ENCODE data around the gene STK17B. TPM values are rescaled to one million over a fixed set of nuclear protein-coding genes. Genes with fewer than 3 reads are reported as not detected.

STK17B gene
- total RNA-seq, 6 experiments from 2014 or later = 26.7 to 39.8 (median 32.5) TPM

- TF ChIP-seq CTCF (IDR thresholded peaks at IDR 0.05) = no peak
- peaks cover 46% of the 10 kb centered on the region for H3K36me3 Mint-ChIP-seq (ENCODE audit: low read depth)
- H3K9me3 Mint-ChIP-seq = no peaks in the 10 kb centered on the region
- no peak overlapping the region for H3K4me3 Mint-ChIP-seq
- DNase-seq = no peak
- H3K27ac Mint-ChIP-seq = no peak overlapping the region
- peaks cover 21% of the 10 kb centered on the region for H3K4me1 Mint-ChIP-seq (ENCODE audit: low read depth)
- H3K27me3 Mint-ChIP-seq (ENCODE audit: insufficient read depth) = peaks cover 2% of the 10 kb centered on the region; the same call in 1 of the 2 replicates
These were observed 22.6 kb downstream of the STK17B start for GRCh38 chr2:196148736-196149135.

- peaks cover 30% of the 10 kb centered on the region for H3K4me1 Mint-ChIP-seq (ENCODE audit: low read depth)
- H3K27ac Mint-ChIP-seq = peak overlapping the region; percentile 38
- H3K27me3 Mint-ChIP-seq (ENCODE audit: insufficient read depth) = no peaks in the 10 kb centered on the region
- TF ChIP-seq CTCF (IDR thresholded peaks at IDR 0.05) = no peak
- peaks cover 42% of the 10 kb centered on the region for H3K36me3 Mint-ChIP-seq (ENCODE audit: low read depth)
- no peak for DNase-seq
- no peaks in the 10 kb centered on the region for H3K9me3 Mint-ChIP-seq
- H3K4me3 Mint-ChIP-seq = no peak overlapping the region
These were observed 26.1 kb downstream of the STK17B start for GRCh38 chr2:196145256-196145655.

- H3K27ac Mint-ChIP-seq = peak overlapping the region; percentile 38
- no peak for TF ChIP-seq CTCF (IDR thresholded peaks at IDR 0.05)
- DNase-seq = no peak
- peaks cover 30% of the 10 kb centered on the region for H3K4me1 Mint-ChIP-seq (ENCODE audit: low read depth)
- H3K27me3 Mint-ChIP-seq (ENCODE audit: insufficient read depth) = no peaks in the 10 kb centered on the region
- H3K9me3 Mint-ChIP-seq = no peaks in the 10 kb centered on the region
- peaks cover 48% of the 10 kb centered on the region for H3K36me3 Mint-ChIP-seq (ENCODE audit: low read depth)
- no peak overlapping the region for H3K4me3 Mint-ChIP-seq
These were observed 26.8 kb downstream of the STK17B start for GRCh38 chr2:196144513-196145126.

GRCh38 chr2:196143730-196144131 is 27.6 kb downstream of the STK17B start:
- Mint-ChIP-seq H3K36me3 (ENCODE audit: low read depth) (peaks cover 51% of the 10 kb centered on the region), H3K27me3 (ENCODE audit: insufficient read depth) (no peaks in the 10 kb centered on the region), H3K4me1 (ENCODE audit: low read depth) (peaks cover 30% of the 10 kb centered on the region), H3K27ac (peak overlapping the region; percentile 14; the same call in 1 of the 2 replicates), H3K9me3 (no peaks in the 10 kb centered on the region), H3K4me3 (no peak overlapping the region; the same call in 1 of the 2 replicates)
- DNase-seq = no peak
- TF ChIP-seq CTCF (IDR thresholded peaks at IDR 0.05) = no peak

- peak overlapping the region; percentile 58 for H3K27ac Mint-ChIP-seq
- H3K36me3 Mint-ChIP-seq (ENCODE audit: low read depth) = peaks cover 55% of the 10 kb centered on the region
- no peaks in the 10 kb centered on the region for H3K27me3 Mint-ChIP-seq (ENCODE audit: insufficient read depth)
- DNase-seq = no peak
- no peaks in the 10 kb centered on the region for H3K9me3 Mint-ChIP-seq
- H3K4me1 Mint-ChIP-seq (ENCODE audit: low read depth) = peaks cover 35% of the 10 kb centered on the region
- no peak for TF ChIP-seq CTCF (IDR thresholded peaks at IDR 0.05)
- H3K4me3 Mint-ChIP-seq = no peak overlapping the region
These were observed 28.6 kb downstream of the STK17B start for GRCh38 chr2:196142825-196143224.

All from HFFc6 (cell line).